DMS53 (cell line): ENCODE measurements around the gene PROSER3.
"Not testable (repeated sequence)": the region's sequence is repeated elsewhere in the genome, so short reads cannot be mapped to it uniquely, and the experiment has no call there.

Experiments
- DNase-seq: peaks from one replicate; lab custom pipeline; 2025; lab: John Stamatoyannopoulos, UW

The PROSER3 gene

DNA sequence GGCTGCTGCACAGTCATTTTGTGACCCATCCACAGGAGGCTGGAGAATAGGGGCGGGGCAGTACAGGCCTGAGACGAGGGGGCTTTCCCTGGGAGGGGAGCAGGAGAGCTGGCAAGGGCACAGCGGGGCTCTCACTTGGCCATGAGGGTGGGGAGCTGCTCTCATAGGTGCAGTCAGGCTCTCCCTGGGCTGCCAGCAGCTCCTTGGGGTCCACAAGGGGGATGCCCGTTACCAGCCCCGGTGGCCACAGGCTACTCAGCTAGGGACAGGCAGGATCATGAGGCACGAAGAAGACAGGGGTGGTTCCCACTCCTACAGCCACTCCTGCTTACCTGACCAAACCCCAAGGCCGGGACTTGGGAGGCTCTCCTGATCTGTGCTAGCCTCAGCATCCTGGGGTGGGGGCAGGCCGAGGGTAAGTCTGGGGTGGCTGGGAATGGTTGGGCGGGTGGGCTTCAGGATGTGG lies 33.9 kb downstream of the PROSER3 start:
- no peak for DNase-seq

- no peak for DNase-seq
These were observed 34.3 kb downstream of the PROSER3 start for GRCh38 chr19:35792312-35792711.

GRCh38 chr19:35792888-35793287 lies 34.9 kb downstream of the PROSER3 start:
- DNase-seq = no peak

DNA sequence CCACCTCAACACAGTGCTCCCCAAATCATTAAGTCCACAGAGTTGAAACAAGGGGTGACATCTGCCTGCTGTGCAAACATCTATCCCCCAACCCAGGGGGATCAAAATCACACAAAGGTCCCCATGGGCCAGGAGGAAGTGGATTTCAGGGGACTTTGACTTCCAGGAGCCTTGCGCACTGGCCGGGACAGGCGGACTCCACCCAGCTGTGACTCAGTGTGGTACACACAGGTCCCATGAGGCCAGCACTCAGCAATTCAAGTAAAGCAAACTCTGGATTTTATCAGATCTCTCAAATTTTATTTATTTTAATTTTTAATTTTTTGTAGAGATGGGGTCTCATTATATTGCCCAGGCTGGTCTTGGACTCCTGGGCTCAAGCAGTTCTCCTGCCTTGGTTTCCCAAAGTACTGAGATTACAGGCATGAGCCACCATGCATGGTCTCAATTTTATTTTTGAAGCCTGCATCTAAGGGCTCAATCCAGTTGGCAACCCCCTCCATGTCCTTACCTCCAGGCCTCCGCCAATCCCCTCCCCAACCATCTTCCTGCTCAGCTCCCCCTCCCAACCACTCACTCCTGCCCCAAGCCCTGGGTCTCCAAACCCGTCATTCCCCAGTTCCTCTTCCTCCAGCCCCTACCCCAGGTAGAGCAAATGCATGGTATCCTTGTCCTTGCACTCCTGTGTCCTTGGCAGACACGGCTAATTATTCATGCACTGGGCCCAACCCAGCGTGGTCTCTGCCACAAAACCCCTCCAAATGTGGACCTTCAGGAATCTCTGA lies 35.6 kb downstream of the PROSER3 start:
- DNase-seq = no peak

- DNase-seq = not testable (repeated sequence)
These were observed 37.6 kb downstream of the PROSER3 start for GRCh38 chr19:35795564-35795963.

DNA sequence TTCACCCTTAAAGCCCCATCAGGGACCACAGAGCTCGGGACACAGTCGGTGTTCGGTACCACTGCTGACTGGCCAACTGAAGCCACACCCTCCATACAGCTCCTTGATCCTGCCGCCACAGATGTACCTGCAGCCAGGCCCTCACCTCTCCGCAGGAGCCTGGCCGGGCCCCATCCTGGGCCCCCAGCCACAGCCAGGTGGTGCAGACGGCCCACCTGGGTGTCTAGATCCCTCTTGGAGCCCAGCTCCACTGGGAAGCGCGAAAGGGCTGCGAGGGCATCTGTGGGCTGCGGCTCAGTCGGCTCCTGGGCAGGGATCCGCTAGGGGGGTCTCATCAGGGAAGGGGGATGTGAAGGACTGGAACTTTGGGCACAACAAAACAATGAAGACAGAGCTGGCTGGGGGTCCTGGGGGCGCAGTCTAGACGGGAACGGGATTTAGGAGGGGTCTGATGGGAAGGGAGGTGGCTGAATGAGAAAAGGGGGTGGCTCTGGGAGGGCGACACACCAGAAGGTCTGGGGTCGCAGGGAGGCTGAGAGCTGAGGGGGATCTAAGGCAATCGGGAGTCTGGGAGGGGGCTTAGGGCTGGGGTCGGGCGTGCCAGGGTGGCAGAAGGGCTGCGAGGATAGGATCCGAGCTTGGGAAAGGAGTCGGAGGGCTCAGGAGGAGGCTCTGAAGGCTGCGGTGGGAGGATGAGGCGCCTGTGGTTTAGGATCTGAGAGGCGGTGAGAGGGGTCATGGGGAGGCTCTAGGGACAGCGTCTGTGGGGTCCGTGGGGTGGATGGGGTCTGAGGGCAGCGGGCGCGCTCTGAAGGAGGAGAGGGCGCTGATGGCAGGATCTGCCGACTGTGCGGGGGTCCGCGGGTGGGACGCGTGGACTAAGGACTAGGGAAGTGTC lies 38.9 kb downstream of the PROSER3 start:
- no peak for DNase-seq

GRCh38 chr19:35797663-35798062 lies 39.7 kb downstream of the PROSER3 start:
- peak; percentile 82 for DNase-seq

DNA sequence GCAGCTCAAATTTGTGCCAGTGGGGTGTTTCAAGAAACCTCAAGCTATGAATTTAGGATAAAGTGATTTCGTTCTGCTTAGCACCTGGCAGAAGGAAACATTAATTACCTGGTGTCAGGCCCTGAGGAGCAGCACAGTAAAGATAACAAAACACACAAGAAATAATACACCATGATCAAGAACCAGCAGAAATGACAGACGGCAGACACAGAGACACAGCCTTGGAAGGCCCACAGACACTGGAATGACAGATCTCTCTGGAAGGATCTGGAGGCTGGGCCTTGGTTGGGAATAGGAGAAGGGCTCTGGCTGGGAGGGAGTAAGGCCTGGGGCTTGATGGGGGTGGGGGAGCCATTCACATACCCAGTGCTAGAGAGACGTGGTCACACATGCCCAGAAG lies 43.9 kb downstream of the PROSER3 start:
- DNase-seq = no peak

DNA sequence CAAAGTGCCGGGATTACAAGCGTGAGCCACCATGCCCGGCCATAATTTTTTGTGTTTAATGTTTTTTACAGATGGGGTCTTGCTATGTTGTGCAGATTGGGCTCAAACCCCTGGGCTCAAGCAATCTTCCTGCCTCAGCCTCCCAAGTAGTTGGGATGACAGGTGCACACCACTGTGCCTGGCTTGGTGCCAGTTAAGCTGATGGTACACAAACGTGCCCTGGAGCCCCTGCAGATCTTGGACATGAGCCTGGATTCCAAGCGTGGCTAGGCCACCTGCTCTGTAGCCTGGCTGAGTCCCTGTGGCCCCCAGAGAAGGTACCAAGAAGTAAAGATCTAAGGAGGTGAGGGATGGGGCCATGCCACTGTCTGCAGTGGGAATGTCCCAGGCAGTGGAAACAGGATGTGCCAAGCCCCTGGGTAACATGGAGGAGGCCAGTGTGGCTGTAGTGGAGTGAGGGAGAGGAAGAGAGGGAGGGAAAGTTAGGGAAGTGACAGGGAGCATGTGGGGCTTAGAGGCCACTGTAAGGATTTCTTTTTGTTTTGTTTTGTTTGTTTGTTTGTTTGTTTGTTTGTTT lies 47.6 kb downstream of the PROSER3 start:
- peak; percentile 61 for DNase-seq

DNA sequence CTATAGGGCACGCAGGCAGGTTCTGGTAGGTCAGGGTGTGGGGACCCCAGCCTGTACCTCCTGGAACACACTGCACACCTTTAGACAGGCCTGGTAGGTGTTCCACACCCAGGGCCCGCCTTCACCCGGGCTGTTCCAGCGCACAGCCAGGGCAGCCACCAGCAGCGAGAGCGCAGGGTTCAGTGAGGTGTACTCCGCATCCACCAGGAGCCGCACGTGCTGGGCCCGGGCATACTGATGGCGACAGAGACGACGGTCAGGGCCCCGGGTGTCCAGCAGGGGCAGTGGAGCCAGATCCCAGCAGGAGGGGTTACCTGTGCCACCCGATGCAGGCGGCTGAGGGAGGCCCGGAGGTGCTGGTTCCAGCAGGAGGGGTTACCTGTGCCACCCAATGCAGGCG lies 48.6 kb downstream of the PROSER3 start:
- DNase-seq = no peak

DNA sequence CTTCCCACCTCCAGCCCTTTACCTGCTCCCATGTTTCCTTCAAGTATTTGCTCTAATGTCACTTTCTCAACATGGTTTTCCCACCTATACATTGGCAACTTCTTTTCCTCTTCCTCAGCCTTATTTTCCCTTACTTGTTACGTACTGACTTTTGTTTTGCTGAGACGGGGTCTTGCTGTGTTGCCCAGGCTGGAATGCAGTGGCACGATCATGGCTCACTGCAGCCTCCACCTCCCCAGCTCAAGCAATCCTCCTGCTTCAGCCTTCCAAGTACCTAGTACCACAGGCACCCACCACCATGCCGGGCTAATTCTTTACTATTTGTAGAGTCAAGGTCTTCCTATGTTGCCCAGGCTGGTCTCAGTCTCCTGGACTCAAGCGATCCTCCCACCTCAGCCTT lies 49.7 kb downstream of the PROSER3 start:
- DNase-seq = no peak

- peak; percentile 64 for DNase-seq
These were observed 53.6 kb downstream of the PROSER3 start for GRCh38 chr19:35811317-35812219.

- DNase-seq = peak; percentile 36
These were observed 54.5 kb downstream of the PROSER3 start, which contains the start of gene PRODH2 for GRCh38 chr19:35812220-35813042. PRODH2 (minus strand) TSS chr19:35812845; CDS start chr19:35812805, 40 bp downstream.

GRCh38 chr19:35813043-35813890 lies 55.3 kb downstream of the PROSER3 start:
- no peak for DNase-seq

GRCh38 chr19:35816262-35816661 lies 58.3 kb downstream of the PROSER3 start:
- DNase-seq = no peak

GRCh38 chr19:35816846-35817245 lies 58.9 kb downstream of the PROSER3 start:
- no peak for DNase-seq

DNA sequence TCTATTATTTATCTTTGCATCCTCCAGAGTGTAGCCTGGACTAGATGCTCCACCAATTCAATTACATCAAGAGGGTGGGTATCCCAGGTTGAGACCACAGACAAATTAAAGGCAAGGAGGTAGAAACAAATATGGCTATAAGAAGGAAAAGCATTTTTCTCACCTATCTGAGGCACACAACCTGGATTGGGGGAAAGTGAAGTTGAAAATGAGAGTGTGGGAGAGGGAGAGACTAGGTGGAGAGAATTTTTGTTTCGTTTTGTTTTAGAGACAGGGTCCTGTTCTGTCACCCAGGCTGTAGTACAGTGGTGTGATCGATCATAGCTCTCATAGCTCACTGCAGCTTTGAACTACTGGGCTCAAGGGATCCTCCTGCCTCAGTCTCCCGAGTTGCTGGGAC lies 60.5 kb downstream of the PROSER3 start:
- no peak for DNase-seq
